ENCODE measurements around the gene MPRIP. TPM values are rescaled to one million over a fixed set of nuclear protein-coding genes. Genes with fewer than 3 reads are reported as not detected.
A peak's percentile ranks its signal among the peaks of the same experiment; 100 is the strongest.

MPRIP gene
- polyA plus RNA-seq, 1 of the 3 experiments (the other 2 are of a cell fraction), result 64.4 TPM

- no peak for TF ChIP-seq RAD21 (IDR thresholded peaks at IDR 0.05; ENCODE audit: low read length)
Measured at GRCh38 chr17:17236295-17237025, 194.2 kb downstream of the MPRIP start (continued).

GRCh38 chr17:17237026-17237799, 195.0 kb downstream of the MPRIP start, which contains the start of gene FLCN:
Gene FLCN (minus strand): TSS chr17:17237168. CDS start chr17:17228137, 9,031 bp downstream.
- H3K4me3 ChIP-seq (ENCODE audit: low read depth in 2 of 2, low read length in 1 of 2), result peak within 1 kb of the TSS; percentile 80 to 100
- H3K9me3 ChIP-seq, result no peaks in the 10 kb centered on the region
- POLR2A ChIA-PET, result interaction anchor here (1.0 to 1.3 kb wide), 3 partner anchors 30 to 150 kb away, joined by 3 to 5 read pairs (median 3); no protein-coding TSS in a partner anchor
- H3K27me3 ChIP-seq (ENCODE audit: insufficient read depth), result no peaks in the 10 kb centered on the region
- H3K9ac ChIP-seq, result peak within 1 kb of the TSS; percentile 96
- peaks cover 4 to 12% of the 10 kb centered on the region in 2 experiments; a peak in 3 of 4 replicates for H3K4me1 ChIP-seq (ENCODE audit: control insufficient read depth in 1 of 2, insufficient read depth in 2 of 2, low read depth in 1 of 2, low read length in 1 of 2)
- no peaks in the 10 kb centered on the region for H3F3A ChIP-seq (replicated peaks; ENCODE audit: insufficient read depth)
- peaks cover 46% of the 10 kb centered on the region for H3K79me2 ChIP-seq (ENCODE audit: insufficient read depth)
- CTCF ChIA-PET, result interaction anchor here (1.3 kb wide), 1 partner anchor 239 kb away, joined by 5 read pairs; no protein-coding TSS in a partner anchor
- peak within 1 kb of the TSS; percentile 87 to 96 for H3K27ac ChIP-seq (ENCODE audit: low read depth in 2 of 2, low read length in 1 of 2)
- H3K9me2 ChIP-seq, result no peaks in the 10 kb centered on the region
- H4K20me1 ChIP-seq (ENCODE audit: insufficient read depth), result peaks cover 21% of the 10 kb centered on the region
- peaks cover 0 to 3% of the 10 kb centered on the region in 2 experiments for H3K36me3 ChIP-seq (replicated peaks in 1 of 2; ENCODE audit: control insufficient read depth in 1 of 2, insufficient read depth in 2 of 2, low read length in 1 of 2)
- DNase-seq, result peak; percentile 96
- H3K4me2 ChIP-seq, result peak within 1 kb of the TSS; percentile 99
- under 1% methylated on average over 36 of the region's 53 CpGs for WGBS (ENCODE audit: low lambda C conversion rate)
- peak within 1 kb of the TSS; percentile 99 for H2AFZ ChIP-seq (ENCODE audit: low read depth)
- TF ChIP-seq USF1 (IDR thresholded peaks at IDR 0.05; ENCODE audit: borderline replicate concordance, low read depth) (peak; percentile 98), MEF2A (IDR thresholded peaks at IDR 0.05; ENCODE audit: borderline replicate concordance, low read depth) (no peak), CHD2 (IDR thresholded peaks at IDR 0.05; ENCODE audit: low read length, partially characterized antibody) (peak; percentile 19), NFIC (IDR thresholded peaks at IDR 0.05; ENCODE audit: borderline replicate concordance) (no peak), USF2 (IDR thresholded peaks at IDR 0.05; ENCODE audit: borderline replicate concordance, low read depth, low read length) (peak; percentile 87), NRF1 (IDR thresholded peaks at IDR 0.05; ENCODE audit: low read depth, low read length) (peak; percentile 69), RXRA (IDR thresholded peaks at IDR 0.05; ENCODE audit: borderline replicate concordance, low read depth) (no peak), MXI1 (IDR thresholded peaks at IDR 0.05; ENCODE audit: low read depth, low read length) (peak; percentile 82), PBX3 (IDR thresholded peaks at IDR 0.05) (no peak), TCF12 (IDR thresholded peaks at IDR 0.05) (no peak), SMC3 (IDR thresholded peaks at IDR 0.05; ENCODE audit: low read depth, low read length) (no peak), YY1 (IDR thresholded peaks at IDR 0.05; ENCODE audit: low read depth) (no peak), SIN3A (IDR thresholded peaks at IDR 0.05; ENCODE audit: borderline replicate concordance, low read depth, low read length) (peak; percentile 43; the same call in 1 of the 2 replicates), ZBTB33 (IDR thresholded peaks at IDR 0.05; ENCODE audit: borderline replicate concordance, low read depth) (no peak), RCOR1 (IDR thresholded peaks at IDR 0.05; ENCODE audit: low read length) (no peak), JUND (IDR thresholded peaks at IDR 0.05) (peak; percentile 61; the same call in 1 of the 2 replicates), MAX (IDR thresholded peaks at IDR 0.05; ENCODE audit: low read depth) (peak; percentile 83), ELF1 (IDR thresholded peaks at IDR 0.05) (peak; percentile 56), POLR2AphosphoS5 (IDR thresholded peaks at IDR 0.05; ENCODE audit: low read depth, low read length) (peak; percentile 94), CTCF (IDR thresholded peaks at IDR 0.05) (no peak), IRF3 (IDR thresholded peaks at IDR 0.05; ENCODE audit: low read depth, low read length) (peak; percentile 6; the same call in 1 of the 2 replicates)
